ENCODE measurements around the gene BANP. TPM values are rescaled to one million over a fixed set of nuclear protein-coding genes. Genes with fewer than 3 reads are reported as not detected.
"Not testable (repeated sequence)": the region's sequence is repeated elsewhere in the genome, so short reads cannot be mapped to it uniquely, and the experiment has no call there.

The BANP gene
- total and polyA plus RNA-seq, 2 experiments from 2014 or later = 22.8 to 23.8 TPM

DNA sequence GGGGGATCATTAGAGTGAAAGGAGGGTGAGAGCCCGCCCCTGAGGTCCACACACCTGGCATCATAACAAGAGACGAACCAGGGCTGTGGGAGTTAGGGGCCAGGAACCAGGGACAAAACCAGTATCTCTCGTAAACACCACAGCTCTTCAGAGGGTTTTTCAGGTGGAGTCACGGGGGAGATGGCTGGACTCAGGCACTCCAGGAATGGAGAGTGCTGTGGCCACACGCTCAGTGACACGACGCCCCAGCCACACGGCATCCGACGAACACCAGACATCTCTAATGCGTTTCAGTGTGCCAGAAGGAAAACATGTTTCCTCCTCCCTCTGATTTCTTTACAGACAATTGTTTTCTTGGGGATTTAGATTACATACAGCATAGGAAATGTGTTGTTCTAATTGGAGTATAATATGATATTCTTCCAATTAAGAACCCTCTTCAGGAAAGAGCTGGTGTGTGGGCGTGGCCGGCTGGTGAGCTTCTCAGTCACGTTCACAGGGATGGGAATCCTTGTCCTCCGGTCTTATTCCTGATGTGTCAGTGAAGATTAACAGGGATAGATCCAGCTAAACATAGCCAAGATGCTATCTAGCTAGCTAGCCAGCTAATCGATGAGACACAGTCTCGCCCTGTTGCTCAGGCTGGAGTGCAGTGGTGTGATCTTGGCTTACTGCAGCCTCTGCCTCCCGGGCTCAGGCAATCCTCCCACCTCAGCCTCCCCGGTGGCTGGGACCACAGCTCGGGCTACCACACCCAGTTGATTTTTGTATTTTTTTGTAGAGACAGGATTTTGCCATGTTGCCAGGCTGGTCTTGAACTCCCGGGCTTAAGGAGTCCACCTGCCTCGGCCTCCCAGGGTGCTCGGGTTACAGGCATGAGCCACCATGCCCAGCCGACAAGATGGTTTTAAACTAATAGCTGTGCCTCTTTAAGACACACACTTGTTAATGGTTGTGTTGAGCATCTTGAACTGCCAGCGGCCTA is 98.6 kb downstream of the BANP start:
- Histone ChIP-seq H3K4me1 (ENCODE audit: insufficient read depth) (no peaks in the 10 kb centered on the region), H3K9me3 (ENCODE audit: low read depth) (no peaks in the 10 kb centered on the region), H3K36me3 (replicated peaks; ENCODE audit: insufficient read depth, low read depth) (no peaks in the 10 kb centered on the region)

DNA sequence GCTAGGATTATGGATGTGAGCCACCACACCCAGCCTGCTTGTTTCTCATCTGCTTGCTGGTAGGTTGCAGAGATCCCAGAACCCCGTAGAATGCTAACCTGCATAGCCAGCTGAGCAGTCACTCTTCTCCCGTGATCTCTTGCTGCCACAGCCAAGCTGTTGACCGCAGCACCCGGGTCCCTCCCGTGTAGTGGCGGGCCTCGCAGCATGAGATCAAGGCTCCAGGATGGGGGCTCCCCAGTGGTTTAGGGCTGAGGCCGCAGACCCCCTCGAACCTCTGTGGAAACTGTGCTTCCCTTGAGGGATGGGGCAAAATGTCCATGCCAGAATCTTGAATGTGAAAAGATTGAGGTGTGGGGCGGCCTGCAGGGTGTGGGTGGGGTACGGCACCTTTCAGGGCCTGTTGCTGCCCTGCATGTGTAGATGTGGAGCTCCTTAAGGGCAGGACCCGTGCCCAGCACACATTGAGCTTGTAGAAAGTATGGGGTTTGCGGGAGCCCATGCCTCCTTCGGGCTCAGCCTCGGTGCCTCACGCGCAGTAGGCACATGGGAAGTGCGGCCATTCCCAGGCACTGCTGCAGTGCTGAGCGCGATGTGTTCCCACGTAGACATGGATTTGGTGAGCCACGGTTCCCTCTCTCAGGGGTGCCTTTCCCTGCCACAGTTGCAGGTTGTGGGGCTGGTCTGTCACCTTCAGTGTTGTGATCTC is 99.9 kb downstream of the BANP start:
- H3K4me2 ChIP-seq = no peak overlapping the region
- no peak for DNase-seq (ENCODE audit: low spot score)
- H3K9me3 ChIP-seq (ENCODE audit: low read depth) = no peaks in the 10 kb centered on the region
- H3K36me3 ChIP-seq (replicated peaks; ENCODE audit: insufficient read depth, low read depth) = no peaks in the 10 kb centered on the region
- no peak for TF ChIP-seq EZH2phosphoT487 (IDR thresholded peaks at IDR 0.05; ENCODE audit: low read depth, severe bottlenecking, unreplicated experiment)
- no peak for TF ChIP-seq EZH2 (IDR thresholded peaks at IDR 0.05; ENCODE audit: borderline replicate concordance)
- TF ChIP-seq, protein P1, sequence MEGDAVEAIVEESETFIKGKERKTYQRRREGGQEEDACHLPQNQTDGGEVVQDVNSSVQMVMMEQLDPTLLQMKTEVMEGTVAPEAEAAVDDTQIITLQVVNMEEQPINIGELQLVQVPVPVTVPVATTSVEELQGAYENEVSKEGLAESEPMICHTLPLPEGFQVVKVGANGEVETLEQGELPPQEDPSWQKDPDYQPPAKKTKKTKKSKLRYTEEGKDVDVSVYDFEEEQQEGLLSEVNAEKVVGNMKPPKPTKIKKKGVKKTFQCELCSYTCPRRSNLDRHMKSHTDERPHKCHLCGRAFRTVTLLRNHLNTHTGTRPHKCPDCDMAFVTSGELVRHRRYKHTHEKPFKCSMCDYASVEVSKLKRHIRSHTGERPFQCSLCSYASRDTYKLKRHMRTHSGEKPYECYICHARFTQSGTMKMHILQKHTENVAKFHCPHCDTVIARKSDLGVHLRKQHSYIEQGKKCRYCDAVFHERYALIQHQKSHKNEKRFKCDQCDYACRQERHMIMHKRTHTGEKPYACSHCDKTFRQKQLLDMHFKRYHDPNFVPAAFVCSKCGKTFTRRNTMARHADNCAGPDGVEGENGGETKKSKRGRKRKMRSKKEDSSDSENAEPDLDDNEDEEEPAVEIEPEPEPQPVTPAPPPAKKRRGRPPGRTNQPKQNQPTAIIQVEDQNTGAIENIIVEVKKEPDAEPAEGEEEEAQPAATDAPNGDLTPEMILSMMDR (IDR thresholded peaks at IDR 0.05; ENCODE audit: poor library complexity) = no peak
- 97% methylated on average over 22 of the region's 22 CpGs for WGBS (ENCODE audit: low lambda C conversion rate, missing lambda C conversion rate)
- H3K79me2 ChIP-seq = no peaks in the 10 kb centered on the region
- no peak overlapping the region for H3K27ac ChIP-seq
- H3K4me1 ChIP-seq (ENCODE audit: insufficient read depth) = no peaks in the 10 kb centered on the region
- no peaks in the 10 kb centered on the region for H3K27me3 ChIP-seq
- no peak overlapping the region for H3K4me3 ChIP-seq
- no peak overlapping the region for H2AFZ ChIP-seq
- H4K20me1 ChIP-seq (ENCODE audit: insufficient read depth, poor library complexity, severe bottlenecking) = no peaks in the 10 kb centered on the region
- no peaks in the 10 kb centered on the region for H3K9me2 ChIP-seq (replicated peaks; ENCODE audit: insufficient read depth)

More for the DNA sequence above, 98.6 kb downstream of the BANP start:
- Histone ChIP-seq H3K4me2 (no peak overlapping the region), H3K27me3 (no peaks in the 10 kb centered on the region), H3K79me2 (no peaks in the 10 kb centered on the region), H3K4me3 (no peak overlapping the region), H2AFZ (no peak overlapping the region), H3K27ac (no peak overlapping the region), H4K20me1 (ENCODE audit: insufficient read depth, poor library complexity, severe bottlenecking) (no peaks in the 10 kb centered on the region), H3K9me2 (replicated peaks; ENCODE audit: insufficient read depth) (no peaks in the 10 kb centered on the region)
- DNase-seq (ENCODE audit: low spot score) = no peak
- WGBS (ENCODE audit: low lambda C conversion rate, missing lambda C conversion rate) = 87% methylated on average over 25 of the region's 25 CpGs
- TF ChIP-seq EZH2 (IDR thresholded peaks at IDR 0.05; ENCODE audit: borderline replicate concordance) (no peak), EZH2phosphoT487 (IDR thresholded peaks at IDR 0.05; ENCODE audit: low read depth, severe bottlenecking, unreplicated experiment) (no peak)
- TF ChIP-seq, protein P1 (IDR thresholded peaks at IDR 0.05; ENCODE audit: poor library complexity) = no peak

DNA sequence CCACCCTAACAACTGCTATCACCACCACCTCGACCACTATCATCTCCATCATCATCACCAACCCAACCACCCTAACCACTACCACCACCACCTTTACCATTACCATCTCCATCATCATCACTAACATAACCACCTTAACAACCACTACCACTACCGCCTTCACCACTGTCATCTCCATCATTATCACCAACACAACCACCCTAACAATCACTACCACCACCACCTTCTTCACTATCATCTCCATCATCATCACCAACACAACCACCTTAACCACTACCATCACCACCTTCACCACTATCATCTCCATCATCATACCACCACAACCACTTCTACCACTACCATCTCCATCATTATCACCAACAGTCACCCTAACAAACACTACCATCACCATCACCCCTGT is 101.4 kb downstream of the BANP start:
- 94% methylated on average over 2 of the region's 2 CpGs for WGBS (ENCODE audit: low lambda C conversion rate, missing lambda C conversion rate)
- Histone ChIP-seq H3K79me2 (no peaks in the 10 kb centered on the region), H3K27ac (no peak overlapping the region), H3K9me2 (replicated peaks; ENCODE audit: insufficient read depth) (no peaks in the 10 kb centered on the region), H3K27me3 (no peaks in the 10 kb centered on the region), H3K4me2 (no peak overlapping the region), H3K4me3 (no peak overlapping the region), H2AFZ (no peak overlapping the region), H4K20me1 (ENCODE audit: insufficient read depth, poor library complexity, severe bottlenecking) (no peaks in the 10 kb centered on the region), H3K4me1 (ENCODE audit: insufficient read depth) (no peaks in the 10 kb centered on the region), H3K9me3 (ENCODE audit: low read depth) (no peaks in the 10 kb centered on the region), H3K36me3 (replicated peaks; ENCODE audit: insufficient read depth, low read depth) (no peaks in the 10 kb centered on the region)
- DNase-seq (ENCODE audit: low spot score) = no peak
- no peak for TF ChIP-seq EZH2phosphoT487 (IDR thresholded peaks at IDR 0.05; ENCODE audit: low read depth, severe bottlenecking, unreplicated experiment)
- TF ChIP-seq, protein P1 (IDR thresholded peaks at IDR 0.05; ENCODE audit: poor library complexity) = no peak
- no peak for TF ChIP-seq EZH2 (IDR thresholded peaks at IDR 0.05; ENCODE audit: borderline replicate concordance)

DNA sequence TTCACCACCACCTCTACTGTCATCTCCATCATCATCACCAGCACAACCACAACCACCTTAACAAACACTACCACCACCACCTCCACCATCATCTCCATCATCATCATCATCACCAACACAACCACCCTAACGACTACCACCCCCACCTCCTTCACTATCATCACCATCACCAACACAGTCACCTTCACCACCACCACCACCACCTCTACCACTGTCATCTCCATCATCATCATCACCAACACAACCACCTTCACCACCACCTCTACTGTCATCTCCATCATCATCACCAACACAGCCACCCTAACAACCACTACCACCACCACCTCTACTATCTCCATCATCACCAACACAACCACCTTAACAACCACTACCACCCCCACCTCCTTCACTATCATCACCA is 102.2 kb downstream of the BANP start:
- not testable (repeated sequence) for H3K27me3 ChIP-seq; H3K9me2 ChIP-seq (replicated peaks; ENCODE audit: insufficient read depth); H2AFZ ChIP-seq; H3K4me1 ChIP-seq (ENCODE audit: insufficient read depth); DNase-seq (ENCODE audit: low spot score); H3K36me3 ChIP-seq (replicated peaks; ENCODE audit: insufficient read depth, low read depth); H4K20me1 ChIP-seq (ENCODE audit: insufficient read depth, poor library complexity, severe bottlenecking); H3K9me3 ChIP-seq (ENCODE audit: low read depth); H3K4me2 ChIP-seq; H3K79me2 ChIP-seq; H3K4me3 ChIP-seq; H3K27ac ChIP-seq
- WGBS (ENCODE audit: low lambda C conversion rate, missing lambda C conversion rate) = no CpG with 5 or more reads among the region's 1 CpG
